ENCODE results near the gene NXPE3.

DNA sequence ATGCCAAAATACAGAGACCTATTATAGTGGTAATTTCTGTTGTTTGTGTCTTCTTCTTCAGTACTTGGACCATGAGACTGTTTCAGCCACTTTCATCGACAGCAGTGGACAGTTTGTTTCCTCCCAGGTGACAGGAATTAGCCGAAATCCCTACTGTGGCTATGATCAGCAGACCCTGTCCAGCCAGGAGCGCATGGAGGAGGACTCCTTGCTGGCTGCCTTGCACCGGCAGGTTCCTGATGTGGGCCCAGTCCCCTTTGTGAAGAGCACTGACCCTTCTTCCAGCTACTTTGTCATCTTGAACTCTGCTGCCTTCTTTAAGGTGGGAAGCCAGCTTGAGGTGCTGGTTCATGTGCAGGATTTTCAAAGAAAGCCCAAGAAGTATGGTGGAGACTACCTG, 22.2 kb downstream of the NXPE3 start:
- TF ChIP-seq POLR2A (IDR thresholded peaks at IDR 0.05; ENCODE audit: low read depth, low read length), result no peak
- TF ChIP-seq POLR2AphosphoS5 (IDR thresholded peaks at IDR 0.05; ENCODE audit: low read depth, low read length), result no peak
